Measurements from ENCODE around the gene ISCA2.

- no peak for TF ChIP-seq CTCF (IDR thresholded peaks at IDR 0.05)
- no peak for TF ChIP-seq POLR2A (IDR thresholded peaks at IDR 0.05)
These were observed 31.2 kb downstream of the ISCA2 start for GRCh38 chr14:74524812-74525135.

All from heart left ventricle (tissue), 13 donors.